ENCODE measurements around the gene ATP10A.

- TF ChIP-seq OSR1 (CRISPR knock-in tag; IDR thresholded peaks at IDR 0.05) (no peak), POU6F1 (CRISPR knock-in tag; IDR thresholded peaks at IDR 0.05; ENCODE audit: borderline replicate concordance, low read depth) (no peak), ISL1 (CRISPR knock-in tag; IDR thresholded peaks at IDR 0.05) (no peak), GLIS3 (CRISPR knock-in tag; IDR thresholded peaks at IDR 0.05) (no peak)
These were observed 123.4 kb downstream of the ATP10A start for GRCh38 chr15:25739687-25740121.
